Measurements from ENCODE around the gene CCDC184.

DNA sequence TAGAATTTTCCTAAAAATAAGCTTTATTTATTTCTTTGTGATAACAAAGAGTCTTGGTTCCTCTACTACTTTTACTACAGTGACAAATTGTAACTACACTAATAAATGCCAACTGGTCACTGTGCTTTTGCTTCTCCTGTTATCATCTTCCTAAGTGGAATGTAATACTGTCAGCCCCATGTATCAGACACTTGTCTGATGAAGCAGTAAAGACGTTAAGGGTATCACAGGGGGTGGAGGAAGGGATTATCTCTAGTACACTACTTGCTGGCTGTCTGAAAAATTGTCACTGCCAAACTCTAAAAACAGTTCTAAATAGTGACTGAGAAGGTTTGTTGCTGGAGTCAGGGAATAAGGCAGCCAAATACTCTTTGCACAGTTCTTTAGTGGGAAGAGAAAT lies 37.5 kb upstream of the CCDC184 start:
- TF ChIP-seq, protein P1, sequence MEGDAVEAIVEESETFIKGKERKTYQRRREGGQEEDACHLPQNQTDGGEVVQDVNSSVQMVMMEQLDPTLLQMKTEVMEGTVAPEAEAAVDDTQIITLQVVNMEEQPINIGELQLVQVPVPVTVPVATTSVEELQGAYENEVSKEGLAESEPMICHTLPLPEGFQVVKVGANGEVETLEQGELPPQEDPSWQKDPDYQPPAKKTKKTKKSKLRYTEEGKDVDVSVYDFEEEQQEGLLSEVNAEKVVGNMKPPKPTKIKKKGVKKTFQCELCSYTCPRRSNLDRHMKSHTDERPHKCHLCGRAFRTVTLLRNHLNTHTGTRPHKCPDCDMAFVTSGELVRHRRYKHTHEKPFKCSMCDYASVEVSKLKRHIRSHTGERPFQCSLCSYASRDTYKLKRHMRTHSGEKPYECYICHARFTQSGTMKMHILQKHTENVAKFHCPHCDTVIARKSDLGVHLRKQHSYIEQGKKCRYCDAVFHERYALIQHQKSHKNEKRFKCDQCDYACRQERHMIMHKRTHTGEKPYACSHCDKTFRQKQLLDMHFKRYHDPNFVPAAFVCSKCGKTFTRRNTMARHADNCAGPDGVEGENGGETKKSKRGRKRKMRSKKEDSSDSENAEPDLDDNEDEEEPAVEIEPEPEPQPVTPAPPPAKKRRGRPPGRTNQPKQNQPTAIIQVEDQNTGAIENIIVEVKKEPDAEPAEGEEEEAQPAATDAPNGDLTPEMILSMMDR (IDR thresholded peaks at IDR 0.05; ENCODE audit: poor library complexity) = no peak
- no peak for TF ChIP-seq EZH2 (IDR thresholded peaks at IDR 0.05; ENCODE audit: borderline replicate concordance)
